GM21390 (cell line): Measurements from ENCODE around the gene TOM1L1.
A peak's percentile ranks its signal among the peaks of the same experiment; 100 is the strongest.

ENCODE experiments used
- ATAC-seq: cut with Tn5 transposase; IDR thresholded peaks from one replicate; pipeline ENCODE4 v1.9.1; 2021; ENCODE audit not compliant: unreplicated experiment

The TOM1L1 gene

GRCh38 chr17:54985476-54985875, 84.8 kb downstream of the TOM1L1 start:
- no peak for ATAC-seq

DNA sequence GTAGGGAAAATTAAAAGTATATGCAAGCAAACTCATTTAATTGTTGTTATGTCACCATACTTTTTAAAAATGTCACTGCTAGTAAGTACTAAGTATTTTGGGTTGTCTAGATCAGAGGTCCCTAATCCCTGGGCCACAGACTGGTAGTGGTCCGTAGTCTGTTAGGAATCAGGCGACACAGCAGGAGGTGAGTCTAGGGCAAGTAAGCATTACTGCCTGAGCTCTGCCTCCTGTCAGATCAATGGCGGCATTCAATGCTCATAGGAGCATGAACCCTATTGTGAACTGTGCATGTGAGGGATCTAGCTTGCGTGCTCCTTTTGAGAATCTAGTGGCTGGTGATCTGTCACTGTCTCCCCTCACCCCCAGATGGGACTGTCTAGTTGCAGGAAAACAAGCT, 89.5 kb downstream of the TOM1L1 start:
- ATAC-seq, result no peak

DNA sequence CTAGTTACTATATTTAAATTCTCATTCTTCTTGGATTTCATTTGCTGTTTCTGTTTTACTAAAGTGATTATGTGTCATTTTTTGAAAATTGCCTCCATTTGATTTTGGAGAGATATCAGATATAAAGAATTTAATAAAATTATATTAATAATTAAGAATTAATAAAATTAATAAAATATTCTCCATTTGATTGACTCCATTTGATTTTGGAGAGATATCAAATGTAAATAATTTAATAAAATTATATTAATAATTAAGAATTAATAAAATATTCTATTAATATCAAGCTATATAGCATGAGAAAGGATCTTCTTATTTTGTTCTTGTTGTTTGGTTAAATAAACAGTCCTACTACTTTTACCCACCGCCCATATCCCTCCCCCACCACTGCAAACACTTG, 90.9 kb downstream of the TOM1L1 start:
- no peak for ATAC-seq

GRCh38 chr17:54992797-54993639, 92.4 kb downstream of the TOM1L1 start:
- ATAC-seq, result peak; percentile 79

DNA sequence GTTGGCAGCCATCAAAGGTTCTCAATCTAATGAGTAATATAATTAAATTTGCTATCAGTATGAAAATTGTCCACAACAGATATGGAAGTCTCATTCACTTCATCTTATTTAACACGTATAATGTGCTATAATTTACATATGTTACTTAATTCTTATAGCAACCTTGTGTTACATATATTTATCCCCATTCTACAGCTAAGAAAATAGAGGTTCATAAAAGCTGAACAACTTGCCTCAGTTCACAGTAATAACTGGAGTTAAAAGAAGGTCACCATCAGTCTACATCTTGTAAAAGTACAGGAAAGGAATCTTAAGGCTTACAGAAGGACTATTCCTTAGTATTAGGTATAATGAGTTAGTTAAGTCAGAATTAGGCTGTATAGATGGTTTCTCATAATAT, 95.8 kb downstream of the TOM1L1 start:
- ATAC-seq, result no peak

GRCh38 chr17:55002458-55002857, 101.8 kb downstream of the TOM1L1 start:
- no peak for ATAC-seq

- ATAC-seq, result no peak
Observed at GRCh38 chr17:55004484-55004883, 103.8 kb downstream of the TOM1L1 start.

- ATAC-seq, result no peak
Observed at GRCh38 chr17:55005520-55005919, 104.9 kb downstream of the TOM1L1 start.
